Medulla oblongata (tissue), 1 donor: ENCODE results near the gene LMNA.
"Not testable (repeated sequence)": the region's sequence is repeated elsewhere in the genome, so short reads cannot be mapped to it uniquely, and the experiment has no call there.

Experiments used
- DNase-seq: peaks from one replicate; pipeline ENCODE4 v3.0.0-alpha.2; 2015; ENCODE audit errors: extremely low spot score

LMNA gene

GRCh38 chr1:156162430-156163037 is 48.0 kb downstream of the LMNA start:
- no peak for DNase-seq

- no peak for DNase-seq
Observed at GRCh38 chr1:156163712-156164111, 49.2 kb downstream of the LMNA start.

- DNase-seq, result no peak
Observed at GRCh38 chr1:156164125-156164831, 49.8 kb downstream of the LMNA start.

- DNase-seq, result no peak
Observed at GRCh38 chr1:156165083-156165482, 50.6 kb downstream of the LMNA start.

- no peak for DNase-seq
Observed at GRCh38 chr1:156167536-156167935, 53.0 kb downstream of the LMNA start.

- no peak for DNase-seq
Observed at GRCh38 chr1:156172696-156173470, 58.4 kb downstream of the LMNA start.

- no peak for DNase-seq
Observed at GRCh38 chr1:156176610-156177210, 62.2 kb downstream of the LMNA start.

- DNase-seq, result no peak
Observed at GRCh38 chr1:156177919-156178654, 63.6 kb downstream of the LMNA start.

GRCh38 chr1:156180471-156180870 is 66.0 kb downstream of the LMNA start:
- DNase-seq, result no peak

- DNase-seq, result not testable (repeated sequence)
Observed at GRCh38 chr1:156181391-156181924, 66.9 kb downstream of the LMNA start.

- not testable (repeated sequence) for DNase-seq
Observed at GRCh38 chr1:156182010-156182779, 67.7 kb downstream of the LMNA start.

- DNase-seq, result not testable (repeated sequence)
Observed at GRCh38 chr1:156186347-156187177, 72.1 kb downstream of the LMNA start.
